NCI-H2107 (cell line): Measurements from ENCODE around the gene USP7.

Experiments used
- DNase-seq: peaks from one replicate; lab custom pipeline; 2025; lab: John Stamatoyannopoulos, UW

The USP7 gene

GRCh38 chr16:8951447-8952280 is 12.0 kb downstream of the USP7 start:
- DNase-seq: no peak

GRCh38 chr16:8950580-8951077 is 13.1 kb downstream of the USP7 start:
- no peak for DNase-seq

GRCh38 chr16:8949536-8950418 is 13.9 kb downstream of the USP7 start:
- no peak for DNase-seq

GRCh38 chr16:8948831-8949230 is 14.9 kb downstream of the USP7 start:
- no peak for DNase-seq

- no peak for DNase-seq
These were observed 15.6 kb downstream of the USP7 start for GRCh38 chr16:8948069-8948593.

GRCh38 chr16:8946544-8946943 is 17.2 kb downstream of the USP7 start:
- DNase-seq: no peak

GRCh38 chr16:8945626-8946296 is 17.9 kb downstream of the USP7 start:
- DNase-seq: no peak

GRCh38 chr16:8943966-8944759 is 19.5 kb downstream of the USP7 start:
- no peak for DNase-seq

GRCh38 chr16:8943001-8943763 is 20.5 kb downstream of the USP7 start:
- no peak for DNase-seq

GRCh38 chr16:8941718-8942344 is 21.9 kb downstream of the USP7 start:
- no peak for DNase-seq

- no peak for DNase-seq
These were observed 25.9 kb downstream of the USP7 start for GRCh38 chr16:8937803-8938202.

- DNase-seq: peak; percentile 33
These were observed 27.3 kb downstream of the USP7 start for GRCh38 chr16:8936421-8936820.

GRCh38 chr16:8935989-8936388 is 27.7 kb downstream of the USP7 start:
- DNase-seq: no peak

GRCh38 chr16:8934601-8935000 is 29.1 kb downstream of the USP7 start:
- no peak for DNase-seq

GRCh38 chr16:8931859-8932258 is 31.8 kb downstream of the USP7 start:
- no peak for DNase-seq

- peak; percentile 87 for DNase-seq
These were observed 34.5 kb downstream of the USP7 start for GRCh38 chr16:8929086-8929748.

- no peak for DNase-seq
These were observed 35.2 kb downstream of the USP7 start for GRCh38 chr16:8928467-8928957.

GRCh38 chr16:8926827-8927226 is 36.9 kb downstream of the USP7 start:
- no peak for DNase-seq

- no peak for DNase-seq
These were observed 38.3 kb downstream of the USP7 start for GRCh38 chr16:8925455-8925854.
